ENCODE data around the gene DUSP9.

Gene DUSP9

DNA sequence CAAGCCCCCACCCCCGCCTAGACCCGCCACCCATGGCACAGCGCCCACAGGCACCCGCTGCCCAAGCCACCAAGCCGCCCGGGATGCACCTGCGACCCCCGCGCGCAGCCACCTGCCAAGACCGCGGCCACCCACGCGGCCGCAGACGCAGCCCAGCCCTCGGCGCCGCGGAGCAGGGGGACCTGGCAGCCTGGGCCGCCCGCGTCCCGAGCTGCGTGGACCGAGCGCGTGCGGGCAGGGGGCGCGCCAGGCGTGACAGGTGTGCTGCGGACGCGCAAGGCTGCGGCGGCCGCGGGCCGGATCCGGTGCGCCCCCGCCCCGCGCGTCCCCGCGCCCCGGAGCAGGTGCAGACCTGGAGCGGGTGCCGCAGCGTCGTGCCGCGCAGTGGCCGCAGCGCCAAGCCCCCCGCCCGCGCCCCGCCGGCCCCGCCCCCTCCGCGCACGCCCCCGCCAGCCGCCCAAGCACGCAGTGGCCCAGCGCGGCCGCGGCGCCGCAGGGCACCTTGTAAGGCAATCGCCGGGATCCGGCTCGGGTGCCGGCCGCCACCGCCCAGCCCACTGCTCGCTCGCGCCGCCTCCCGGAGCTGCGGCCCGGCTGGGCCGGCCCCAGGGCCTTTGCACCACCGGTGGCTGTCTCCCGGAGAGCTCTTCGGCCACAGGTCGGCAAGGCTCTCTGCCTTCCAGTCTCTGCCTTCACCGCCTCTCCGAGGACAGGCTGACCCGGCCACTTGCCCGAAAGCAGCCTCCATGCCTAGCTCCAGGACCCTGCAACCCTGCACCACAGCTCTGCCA, 26.6 kb downstream of the DUSP9 start, which contains the start of gene PNCK:
PNCK (minus strand) TSS at position 386 of the 791 bp plus-strand sequence. CDS start 737 bp downstream, outside the sequence.
- no peak for ATAC-seq
- TF ChIP-seq, protein P1, sequence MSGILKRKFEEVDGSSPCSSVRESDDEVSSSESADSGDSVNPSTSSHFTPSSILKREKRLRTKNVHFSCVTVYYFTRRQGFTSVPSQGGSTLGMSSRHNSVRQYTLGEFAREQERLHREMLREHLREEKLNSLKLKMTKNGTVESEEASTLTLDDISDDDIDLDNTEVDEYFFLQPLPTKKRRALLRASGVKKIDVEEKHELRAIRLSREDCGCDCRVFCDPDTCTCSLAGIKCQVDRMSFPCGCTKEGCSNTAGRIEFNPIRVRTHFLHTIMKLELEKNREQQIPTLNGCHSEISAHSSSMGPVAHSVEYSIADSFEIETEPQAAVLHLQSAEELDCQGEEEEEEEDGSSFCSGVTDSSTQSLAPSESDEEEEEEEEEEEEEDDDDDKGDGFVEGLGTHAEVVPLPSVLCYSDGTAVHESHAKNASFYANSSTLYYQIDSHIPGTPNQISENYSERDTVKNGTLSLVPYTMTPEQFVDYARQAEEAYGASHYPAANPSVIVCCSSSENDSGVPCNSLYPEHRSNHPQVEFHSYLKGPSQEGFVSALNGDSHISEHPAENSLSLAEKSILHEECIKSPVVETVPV (CRISPR knock-in tag; IDR thresholded peaks at IDR 0.05): no peak
- TF ChIP-seq, protein P2, sequence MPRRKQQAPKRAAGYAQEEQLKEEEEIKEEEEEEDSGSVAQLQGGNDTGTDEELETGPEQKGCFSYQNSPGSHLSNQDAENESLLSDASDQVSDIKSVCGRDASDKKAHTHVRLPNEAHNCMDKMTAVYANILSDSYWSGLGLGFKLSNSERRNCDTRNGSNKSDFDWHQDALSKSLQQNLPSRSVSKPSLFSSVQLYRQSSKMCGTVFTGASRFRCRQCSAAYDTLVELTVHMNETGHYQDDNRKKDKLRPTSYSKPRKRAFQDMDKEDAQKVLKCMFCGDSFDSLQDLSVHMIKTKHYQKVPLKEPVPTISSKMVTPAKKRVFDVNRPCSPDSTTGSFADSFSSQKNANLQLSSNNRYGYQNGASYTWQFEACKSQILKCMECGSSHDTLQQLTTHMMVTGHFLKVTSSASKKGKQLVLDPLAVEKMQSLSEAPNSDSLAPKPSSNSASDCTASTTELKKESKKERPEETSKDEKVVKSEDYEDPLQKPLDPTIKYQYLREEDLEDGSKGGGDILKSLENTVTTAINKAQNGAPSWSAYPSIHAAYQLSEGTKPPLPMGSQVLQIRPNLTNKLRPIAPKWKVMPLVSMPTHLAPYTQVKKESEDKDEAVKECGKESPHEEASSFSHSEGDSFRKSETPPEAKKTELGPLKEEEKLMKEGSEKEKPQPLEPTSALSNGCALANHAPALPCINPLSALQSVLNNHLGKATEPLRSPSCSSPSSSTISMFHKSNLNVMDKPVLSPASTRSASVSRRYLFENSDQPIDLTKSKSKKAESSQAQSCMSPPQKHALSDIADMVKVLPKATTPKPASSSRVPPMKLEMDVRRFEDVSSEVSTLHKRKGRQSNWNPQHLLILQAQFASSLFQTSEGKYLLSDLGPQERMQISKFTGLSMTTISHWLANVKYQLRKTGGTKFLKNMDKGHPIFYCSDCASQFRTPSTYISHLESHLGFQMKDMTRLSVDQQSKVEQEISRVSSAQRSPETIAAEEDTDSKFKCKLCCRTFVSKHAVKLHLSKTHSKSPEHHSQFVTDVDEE (CRISPR knock-in tag; IDR thresholded peaks at IDR 0.05): no peak
- TF ChIP-seq ZC3H10 (CRISPR knock-in tag; IDR thresholded peaks at IDR 0.05) (no peak), ISL1 (CRISPR knock-in tag; IDR thresholded peaks at IDR 0.05) (no peak), GLIS3 (CRISPR knock-in tag; IDR thresholded peaks at IDR 0.05) (no peak), ZNF565 (CRISPR knock-in tag; conservative IDR thresholded peaks at IDR 0.05; ENCODE audit: low read depth) (no peak), PPARA (CRISPR knock-in tag; IDR thresholded peaks at IDR 0.05; ENCODE audit: borderline replicate concordance) (no peak), ZNF8 (CRISPR knock-in tag; IDR thresholded peaks at IDR 0.05) (no peak), ZFP30 (CRISPR knock-in tag; IDR thresholded peaks at IDR 0.05) (no peak), TOX (CRISPR knock-in tag; IDR thresholded peaks at IDR 0.05; ENCODE audit: borderline replicate concordance) (no peak), SNAI2 (CRISPR knock-in tag; IDR thresholded peaks at IDR 0.05) (no peak), TCF4 (CRISPR knock-in tag; IDR thresholded peaks at IDR 0.05; ENCODE audit: borderline replicate concordance) (no peak), ZNF70 (CRISPR knock-in tag; IDR thresholded peaks at IDR 0.05) (no peak), CSDC2 (CRISPR knock-in tag; IDR thresholded peaks at IDR 0.05) (no peak), RARB (CRISPR knock-in tag; IDR thresholded peaks at IDR 0.05) (no peak)
- TF ChIP-seq, protein P3, sequence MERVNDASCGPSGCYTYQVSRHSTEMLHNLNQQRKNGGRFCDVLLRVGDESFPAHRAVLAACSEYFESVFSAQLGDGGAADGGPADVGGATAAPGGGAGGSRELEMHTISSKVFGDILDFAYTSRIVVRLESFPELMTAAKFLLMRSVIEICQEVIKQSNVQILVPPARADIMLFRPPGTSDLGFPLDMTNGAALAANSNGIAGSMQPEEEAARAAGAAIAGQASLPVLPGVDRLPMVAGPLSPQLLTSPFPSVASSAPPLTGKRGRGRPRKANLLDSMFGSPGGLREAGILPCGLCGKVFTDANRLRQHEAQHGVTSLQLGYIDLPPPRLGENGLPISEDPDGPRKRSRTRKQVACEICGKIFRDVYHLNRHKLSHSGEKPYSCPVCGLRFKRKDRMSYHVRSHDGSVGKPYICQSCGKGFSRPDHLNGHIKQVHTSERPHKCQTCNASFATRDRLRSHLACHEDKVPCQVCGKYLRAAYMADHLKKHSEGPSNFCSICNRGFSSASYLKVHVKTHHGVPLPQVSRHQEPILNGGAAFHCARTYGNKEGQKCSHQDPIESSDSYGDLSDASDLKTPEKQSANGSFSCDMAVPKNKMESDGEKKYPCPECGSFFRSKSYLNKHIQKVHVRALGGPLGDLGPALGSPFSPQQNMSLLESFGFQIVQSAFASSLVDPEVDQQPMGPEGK (CRISPR knock-in tag; IDR thresholded peaks at IDR 0.05; ENCODE audit: borderline replicate concordance): no peak
- TF ChIP-seq, protein P4, sequence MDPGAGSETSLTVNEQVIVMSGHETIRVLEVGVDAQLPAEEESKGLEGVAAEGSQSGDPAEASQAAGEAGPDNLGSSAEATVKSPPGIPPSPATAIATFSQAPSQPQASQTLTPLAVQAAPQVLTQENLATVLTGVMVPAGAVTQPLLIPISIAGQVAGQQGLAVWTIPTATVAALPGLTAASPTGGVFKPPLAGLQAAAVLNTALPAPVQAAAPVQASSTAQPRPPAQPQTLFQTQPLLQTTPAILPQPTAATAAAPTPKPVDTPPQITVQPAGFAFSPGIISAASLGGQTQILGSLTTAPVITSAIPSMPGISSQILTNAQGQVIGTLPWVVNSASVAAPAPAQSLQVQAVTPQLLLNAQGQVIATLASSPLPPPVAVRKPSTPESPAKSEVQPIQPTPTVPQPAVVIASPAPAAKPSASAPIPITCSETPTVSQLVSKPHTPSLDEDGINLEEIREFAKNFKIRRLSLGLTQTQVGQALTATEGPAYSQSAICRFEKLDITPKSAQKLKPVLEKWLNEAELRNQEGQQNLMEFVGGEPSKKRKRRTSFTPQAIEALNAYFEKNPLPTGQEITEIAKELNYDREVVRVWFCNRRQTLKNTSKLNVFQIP (CRISPR knock-in tag; IDR thresholded peaks at IDR 0.05; ENCODE audit: borderline replicate concordance, low read depth): no peak

DNA sequence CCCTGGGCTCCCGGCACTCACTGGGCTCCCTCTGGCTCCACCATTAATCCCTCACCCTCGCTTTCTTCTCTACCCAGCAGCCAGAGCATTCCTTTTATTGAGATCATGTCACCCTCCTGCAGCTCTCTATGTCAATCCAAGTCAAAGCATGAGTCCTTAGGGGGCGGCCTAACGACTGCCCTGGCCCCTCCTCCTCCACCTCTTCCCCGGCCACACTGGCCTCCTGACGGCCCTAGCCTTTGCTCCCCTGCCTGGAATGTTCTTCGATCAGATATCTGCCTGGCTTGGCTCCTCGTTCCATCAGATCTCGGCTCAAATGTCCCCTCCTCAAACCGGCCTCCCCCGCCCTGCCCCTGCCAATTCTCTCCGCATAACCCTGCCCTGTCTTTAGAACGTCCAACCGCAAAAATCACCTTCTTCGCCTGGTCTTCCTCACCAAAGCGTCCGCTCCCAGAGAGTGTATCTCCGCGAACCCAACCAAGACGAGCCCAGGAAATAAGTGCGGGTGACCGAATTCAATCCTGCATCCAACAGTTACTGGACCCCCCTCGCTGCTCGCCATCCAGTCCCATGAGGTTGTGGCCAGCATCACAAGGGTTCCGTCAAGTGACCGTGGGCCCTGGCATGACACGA, 27.3 kb downstream of the DUSP9 start:
- no peak for ATAC-seq
- TF ChIP-seq, protein P2 (CRISPR knock-in tag; IDR thresholded peaks at IDR 0.05): no peak
- TF ChIP-seq ZNF70 (CRISPR knock-in tag; IDR thresholded peaks at IDR 0.05) (no peak), SNAI2 (CRISPR knock-in tag; IDR thresholded peaks at IDR 0.05) (no peak), ZNF8 (CRISPR knock-in tag; IDR thresholded peaks at IDR 0.05) (no peak), ESRRG (CRISPR knock-in tag; IDR thresholded peaks at IDR 0.05) (no peak), ARNTL (CRISPR knock-in tag; IDR thresholded peaks at IDR 0.05; ENCODE audit: borderline replicate concordance, low read depth) (no peak), OSR1 (CRISPR knock-in tag; IDR thresholded peaks at IDR 0.05) (no peak), ZC3H10 (CRISPR knock-in tag; IDR thresholded peaks at IDR 0.05) (no peak), CSDC2 (CRISPR knock-in tag; IDR thresholded peaks at IDR 0.05) (no peak), PPARA (CRISPR knock-in tag; IDR thresholded peaks at IDR 0.05; ENCODE audit: borderline replicate concordance) (no peak), ZFP3 (CRISPR knock-in tag; IDR thresholded peaks at IDR 0.05) (no peak), TCF4 (CRISPR knock-in tag; IDR thresholded peaks at IDR 0.05; ENCODE audit: borderline replicate concordance) (no peak), RARB (CRISPR knock-in tag; IDR thresholded peaks at IDR 0.05) (no peak)
- TF ChIP-seq, protein P1 (CRISPR knock-in tag; IDR thresholded peaks at IDR 0.05): no peak
- TF ChIP-seq, protein P4 (CRISPR knock-in tag; IDR thresholded peaks at IDR 0.05; ENCODE audit: borderline replicate concordance, low read depth): no peak

Measured in SK-N-SH treated with all-trans-retinoic acid at 6 μM for 48 hours (cell line).